Activated CD8-positive, alpha-beta memory T cell treated with anti-CD3 and anti-CD28 coated beads, Interleukin-2, amount 50 U/mL, for 24 hours (primary cell): ENCODE data around the gene FRMD4A.
"Not testable (repeated sequence)": the region's sequence is repeated elsewhere in the genome, so short reads cannot be mapped to it uniquely, and the experiment has no call there.

Experiments
- DNase-seq: peaks from one replicate; pipeline ENCODE4 v3.0.0-alpha.2; 2020; ENCODE audit errors: extremely low read depth

The FRMD4A gene

DNA sequence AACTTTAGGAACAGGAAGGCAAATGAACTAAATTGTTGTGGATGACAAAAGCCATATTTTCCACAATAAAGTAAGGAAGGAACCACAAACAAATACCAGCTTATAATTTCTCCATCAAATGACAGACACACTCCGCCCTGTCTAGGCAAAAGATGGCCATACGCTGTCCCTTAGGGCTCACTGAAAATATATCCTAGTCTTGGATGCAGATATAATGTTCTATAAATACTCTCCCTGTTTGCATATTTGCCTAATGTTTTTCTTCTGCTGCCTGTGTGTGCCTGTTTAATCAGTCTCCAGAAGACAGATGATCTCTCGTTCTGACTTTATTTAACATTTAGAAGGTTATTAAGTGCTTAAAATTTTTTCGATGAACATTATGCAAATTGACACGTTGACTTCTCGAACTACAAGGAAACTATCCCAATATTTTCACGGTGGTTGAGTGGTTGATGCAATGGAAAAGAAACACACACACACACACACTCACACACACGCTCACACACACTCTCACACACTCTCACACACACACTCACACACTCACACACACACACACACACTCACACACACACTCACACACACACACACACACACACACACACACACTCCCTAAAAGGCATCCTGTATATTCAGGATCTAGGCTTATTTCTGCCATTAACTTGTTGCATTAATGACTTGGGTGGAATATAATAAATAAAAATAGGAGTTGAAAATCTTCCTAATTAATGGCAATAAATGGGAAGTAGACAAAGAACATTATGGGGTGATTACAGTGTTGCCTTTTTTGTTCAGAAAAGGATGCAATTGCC, 446.9 kb downstream of the FRMD4A start:
- DNase-seq = no peak

DNA sequence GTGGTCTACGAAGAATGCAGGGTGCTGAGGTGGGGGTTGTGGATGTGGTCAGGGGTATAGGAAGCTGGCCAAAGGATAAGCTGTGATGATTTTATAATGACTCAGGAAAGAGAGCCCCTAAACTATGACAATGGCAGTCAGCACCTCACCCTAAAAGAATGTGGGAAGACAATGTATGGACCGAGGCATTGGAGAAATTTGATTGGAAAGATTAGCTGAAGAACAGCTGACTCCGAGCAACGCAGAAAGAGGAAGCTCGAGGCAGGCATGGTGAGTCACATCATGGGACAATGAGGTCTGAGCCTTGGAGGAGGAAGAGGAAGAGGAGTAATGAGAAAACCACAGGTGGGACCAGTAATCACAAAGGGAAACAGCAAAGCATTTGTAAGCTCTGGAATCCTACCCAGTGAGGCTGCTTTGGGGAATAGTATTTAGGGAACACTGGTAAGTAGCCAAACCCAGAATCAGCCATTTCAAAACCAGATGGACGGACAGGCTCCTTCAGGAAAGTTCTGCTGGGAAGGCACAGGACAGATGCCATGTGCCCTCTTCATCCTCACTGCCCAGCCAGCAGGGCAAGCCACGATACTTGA, 448.5 kb downstream of the FRMD4A start:
- DNase-seq = no peak

DNA sequence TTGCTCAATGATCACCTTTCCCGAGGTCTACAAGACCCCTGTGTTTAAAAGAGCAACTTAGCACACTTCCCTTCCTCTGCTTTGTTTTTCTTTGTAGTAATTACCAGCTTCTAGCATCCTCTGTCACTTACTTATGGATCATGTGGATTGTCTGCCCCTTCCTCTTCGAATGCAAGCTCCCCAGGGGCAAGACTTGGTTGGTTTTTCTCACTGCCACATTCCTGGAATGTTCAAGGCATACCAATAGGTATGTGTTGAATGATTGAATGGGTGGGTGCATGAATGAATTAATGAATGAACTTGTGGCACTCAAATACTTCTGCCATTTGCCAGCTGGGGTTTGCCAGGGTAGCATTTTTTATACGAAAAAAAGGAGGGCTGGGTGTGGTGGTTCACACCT, 450.0 kb downstream of the FRMD4A start:
- no peak for DNase-seq

DNA sequence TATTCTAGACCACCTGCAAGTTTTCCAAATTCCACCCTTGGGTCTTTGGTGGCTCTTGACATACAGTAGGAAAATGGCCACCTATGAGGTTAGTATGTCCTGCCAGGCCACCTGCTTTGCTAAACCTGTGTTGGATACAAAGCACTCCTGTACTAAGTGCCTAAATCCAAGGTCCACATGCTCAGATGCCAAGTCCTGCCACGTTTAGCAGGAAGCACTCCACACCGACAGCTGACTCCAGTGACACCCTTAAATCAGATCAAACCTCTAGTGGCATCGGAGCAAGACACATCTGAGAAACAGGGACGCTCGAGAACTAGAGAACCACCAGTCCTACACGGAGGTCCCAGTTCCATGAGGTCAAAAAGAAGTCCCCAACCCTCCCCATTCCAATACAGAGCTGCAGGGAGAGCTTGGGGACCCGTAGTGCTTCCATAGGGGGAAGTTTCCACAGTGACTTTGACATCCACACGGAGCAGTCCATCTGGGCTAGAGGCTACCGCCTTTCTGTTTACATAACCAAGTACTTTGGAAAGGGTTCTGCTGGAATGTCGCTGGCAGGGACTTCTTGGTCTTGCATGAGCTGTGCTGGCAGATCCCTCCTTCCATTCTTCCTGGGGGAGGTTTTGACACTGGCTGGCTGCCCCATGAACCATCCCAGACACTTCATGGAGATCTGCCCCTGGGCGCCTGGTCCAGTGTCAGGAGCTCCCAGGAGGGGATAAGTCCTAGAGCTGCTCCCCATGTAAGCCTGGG, 453.4 kb downstream of the FRMD4A start:
- no peak for DNase-seq

DNA sequence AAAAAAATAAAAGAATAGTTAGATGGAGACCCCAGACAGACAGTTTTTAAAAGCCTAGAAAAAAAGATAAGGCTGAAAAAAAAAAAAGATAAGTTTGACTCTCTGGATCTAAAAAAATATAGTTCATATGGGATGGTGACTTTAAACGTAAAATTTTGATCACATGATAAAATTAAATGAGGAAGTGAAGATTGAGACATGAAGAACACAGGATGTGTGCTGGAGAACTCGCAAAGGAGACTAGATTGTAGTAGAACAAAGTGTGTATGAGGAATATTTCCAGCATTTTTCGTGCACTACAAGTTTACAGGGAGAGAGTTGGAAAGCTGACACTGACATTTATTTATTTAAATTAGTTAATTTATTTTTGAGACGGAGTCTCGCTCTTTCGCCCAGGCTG, 457.5 kb downstream of the FRMD4A start:
- no peak for DNase-seq

DNA sequence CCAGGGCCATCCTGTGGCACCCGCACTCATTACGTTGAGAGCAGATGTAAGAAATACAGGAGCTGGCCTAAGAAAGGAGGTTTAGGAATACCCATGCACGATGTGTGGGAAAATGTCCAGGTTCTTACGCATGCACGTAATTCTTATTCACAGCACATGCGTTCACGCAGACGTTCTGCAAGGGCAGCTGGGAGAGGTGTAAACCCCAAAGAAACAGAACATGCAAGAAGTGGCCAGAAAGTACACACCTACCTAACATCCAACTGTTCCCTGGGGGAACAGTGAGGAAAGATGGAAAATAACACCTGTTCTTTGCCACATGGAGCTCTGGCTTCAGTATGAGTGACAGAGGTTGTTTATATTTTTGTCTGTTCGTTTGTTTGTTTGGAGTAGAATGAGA, 458.3 kb downstream of the FRMD4A start:
- no peak for DNase-seq

DNA sequence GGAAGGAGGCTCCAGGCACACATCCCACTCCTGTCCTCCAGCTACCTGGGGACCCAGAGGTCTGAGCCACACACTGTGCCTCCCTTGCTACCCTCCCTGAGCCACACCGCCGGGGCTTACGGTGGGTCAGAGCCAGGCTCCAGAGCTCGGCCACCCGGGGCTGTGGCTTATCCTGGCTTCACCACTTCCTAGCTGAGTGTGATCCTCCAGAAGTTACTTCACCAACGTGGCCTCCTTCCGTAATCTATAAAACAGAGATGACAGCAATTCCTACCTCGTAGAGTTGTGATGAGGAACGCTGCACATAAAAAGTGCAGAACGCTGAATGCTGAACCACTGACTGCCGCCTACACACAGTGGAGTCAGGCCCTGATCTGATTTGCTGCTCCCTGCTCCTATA, 458.9 kb downstream of the FRMD4A start:
- DNase-seq = no peak

DNA sequence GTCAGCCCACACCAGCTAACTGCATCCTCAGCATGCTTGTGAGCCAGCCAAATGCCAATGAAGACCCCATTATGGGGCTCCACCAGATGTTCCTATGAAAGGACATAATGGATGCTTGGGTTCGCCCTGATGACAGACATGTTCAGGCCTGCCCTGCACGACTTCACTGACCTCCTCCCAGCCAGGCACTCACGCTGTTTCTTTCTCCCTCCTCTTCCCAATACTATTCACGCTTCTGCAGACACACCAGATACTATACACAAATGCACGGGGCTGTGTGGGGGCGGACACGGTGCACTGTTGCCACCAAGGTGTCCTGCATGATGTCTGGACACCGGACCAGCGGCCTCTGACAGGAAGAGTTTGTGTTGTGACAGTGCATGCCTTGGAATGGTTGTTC, 459.7 kb downstream of the FRMD4A start:
- no peak for DNase-seq

DNA sequence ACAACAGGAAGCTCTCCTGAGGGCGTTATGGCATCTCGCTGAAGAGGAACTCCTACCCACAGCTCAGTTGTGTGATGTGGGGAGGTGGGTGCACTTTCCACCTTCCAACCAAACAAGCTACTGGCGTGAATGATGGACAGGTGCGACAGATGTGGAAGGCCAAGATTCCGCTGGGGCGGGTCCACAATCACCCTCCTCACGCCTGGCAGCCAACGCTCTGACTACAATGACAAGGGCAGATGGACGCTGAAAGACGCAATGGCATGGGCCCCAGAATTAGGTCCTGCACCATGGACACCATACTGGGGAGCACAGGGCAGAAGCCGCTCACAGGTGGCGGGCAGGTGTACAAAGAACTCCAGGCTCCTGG, 461.4 kb downstream of the FRMD4A start:
- no peak for DNase-seq

DNA sequence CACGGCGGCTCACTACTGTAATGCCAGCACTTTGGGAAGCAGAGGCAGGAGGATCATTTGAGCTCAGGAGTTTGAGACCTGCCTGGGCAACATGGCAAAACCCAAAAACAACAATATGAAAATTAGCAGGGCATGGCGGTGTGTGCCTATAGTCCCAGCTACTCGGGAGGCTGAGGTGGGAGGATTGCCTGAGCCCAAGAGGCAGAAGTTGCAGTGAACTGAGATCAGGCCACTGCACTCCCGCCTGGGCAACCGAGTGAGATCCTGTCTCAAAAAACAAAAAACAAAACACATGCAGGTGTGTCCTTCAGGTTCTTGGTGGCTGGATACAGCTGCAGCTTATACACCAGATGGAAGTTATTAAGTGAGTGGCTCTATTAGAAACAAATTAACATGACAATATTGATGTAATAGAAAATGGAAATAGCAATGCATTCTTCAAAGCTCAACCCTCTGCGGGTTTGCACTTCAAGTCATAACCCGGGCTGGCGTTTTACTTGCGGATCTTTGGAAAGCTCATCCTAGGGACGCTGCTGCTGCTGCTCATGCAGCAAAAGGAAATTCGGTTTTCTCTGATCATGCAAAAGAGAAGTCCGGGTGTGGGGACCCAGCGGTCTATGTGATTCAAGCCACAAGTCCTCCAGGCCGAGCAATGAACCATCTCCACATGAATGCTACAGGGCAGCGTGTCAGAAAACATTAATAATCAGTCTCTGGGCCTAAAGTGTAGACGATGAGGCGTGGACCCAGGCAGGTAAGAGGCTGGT, 462.0 kb downstream of the FRMD4A start:
- no peak for DNase-seq

DNA sequence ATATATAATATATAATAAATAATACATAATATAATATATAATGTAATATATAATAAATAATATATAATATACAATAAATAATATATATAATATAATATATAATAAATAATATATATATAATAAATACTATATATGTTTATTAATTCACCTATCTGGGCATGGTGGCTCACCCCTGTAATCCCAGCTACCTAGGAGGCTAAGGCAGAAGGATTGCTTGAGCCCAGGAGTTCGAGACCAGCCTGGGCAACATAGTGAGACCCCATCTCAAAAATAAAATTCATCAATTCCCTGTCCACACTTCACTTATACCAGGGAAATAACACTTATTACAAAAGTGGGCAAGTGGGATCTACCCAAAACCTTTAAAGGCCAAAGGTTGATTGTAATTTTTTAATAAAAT, 462.9 kb downstream of the FRMD4A start:
- DNase-seq = no peak

DNA sequence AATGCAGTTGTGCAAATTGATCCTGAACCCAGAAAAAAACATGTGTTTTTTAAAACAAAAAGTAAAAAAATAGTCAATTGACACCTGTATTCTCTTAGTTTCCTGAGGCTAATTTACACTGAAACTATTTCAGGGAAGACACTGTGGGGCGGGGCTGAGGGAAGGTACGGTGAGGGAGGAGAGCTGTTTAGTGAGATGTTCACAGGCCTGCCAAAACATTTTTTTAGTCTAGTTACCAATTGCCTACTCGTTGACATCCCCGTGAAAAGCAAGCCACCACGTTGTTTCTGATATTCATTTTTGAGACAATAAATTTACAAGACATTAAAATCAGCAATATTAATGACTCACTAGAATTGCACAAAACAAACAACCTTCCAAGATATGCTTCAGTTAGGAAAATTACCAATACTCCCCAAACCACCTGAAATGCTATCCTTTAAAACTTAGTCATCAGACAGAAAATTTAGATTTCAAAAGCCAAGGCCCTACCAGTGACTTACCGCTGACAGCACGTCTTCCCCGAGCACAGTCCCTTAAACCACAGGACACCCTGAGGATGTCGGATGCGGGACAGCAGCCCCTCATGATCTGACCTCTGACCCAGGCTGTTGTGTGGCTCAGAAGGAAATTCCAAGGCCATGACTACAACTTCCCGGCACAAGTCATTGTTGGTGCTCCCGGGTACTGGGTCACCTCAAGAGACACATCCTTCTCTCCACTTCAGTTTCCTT, 464.8 kb downstream of the FRMD4A start:
- DNase-seq = no peak

DNA sequence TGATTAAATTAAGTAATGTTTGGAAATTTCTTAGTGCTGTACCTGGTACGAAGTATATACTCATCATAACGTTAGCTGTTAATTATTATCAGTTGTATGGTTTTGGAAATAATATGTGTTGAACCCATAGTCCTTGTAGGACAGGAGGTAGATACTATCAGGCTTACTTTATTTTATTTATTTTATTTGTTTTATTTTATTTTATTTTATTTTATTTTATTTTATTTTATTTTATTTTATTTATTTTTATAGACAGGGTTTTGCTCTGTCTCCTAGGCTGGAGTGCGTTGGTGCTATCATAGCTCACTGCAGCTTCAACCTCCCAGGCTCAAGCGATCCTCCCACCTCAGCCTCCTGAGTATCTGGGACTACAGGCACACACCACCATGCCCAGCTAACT, 465.5 kb downstream of the FRMD4A start:
- not testable (repeated sequence) for DNase-seq

DNA sequence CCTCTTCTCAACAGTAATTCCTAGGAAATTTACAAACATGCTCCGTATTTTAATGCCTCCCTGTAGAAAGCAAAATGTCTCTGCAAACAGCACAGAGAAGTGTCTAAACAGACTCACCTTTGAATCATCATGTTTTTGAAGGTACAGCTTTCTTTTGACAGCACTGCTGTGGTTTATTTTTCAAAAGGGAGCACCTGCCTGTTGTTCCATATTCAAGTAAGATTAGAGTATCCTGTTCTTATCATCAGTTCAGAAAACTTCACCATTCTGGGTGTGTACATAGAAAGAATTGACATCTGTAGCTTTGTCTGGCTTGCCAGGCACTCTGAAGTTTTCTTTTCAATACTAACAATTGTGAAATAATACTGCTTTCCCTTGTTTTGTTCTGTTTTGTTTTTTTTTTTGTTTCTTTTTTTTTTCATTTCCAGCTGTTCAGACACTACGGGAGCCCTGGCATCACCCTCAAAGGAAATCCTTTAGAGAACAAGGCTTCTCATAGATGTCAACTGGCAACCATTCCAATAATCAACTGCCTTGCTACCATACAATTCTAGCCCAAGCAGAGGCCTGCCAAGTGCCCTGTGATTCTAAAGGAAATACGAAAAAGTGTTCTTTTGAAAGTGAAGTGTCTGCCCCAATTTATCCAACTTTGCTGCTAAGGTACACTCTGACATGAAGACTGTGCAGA, 468.0 kb downstream of the FRMD4A start:
- no peak for DNase-seq

DNA sequence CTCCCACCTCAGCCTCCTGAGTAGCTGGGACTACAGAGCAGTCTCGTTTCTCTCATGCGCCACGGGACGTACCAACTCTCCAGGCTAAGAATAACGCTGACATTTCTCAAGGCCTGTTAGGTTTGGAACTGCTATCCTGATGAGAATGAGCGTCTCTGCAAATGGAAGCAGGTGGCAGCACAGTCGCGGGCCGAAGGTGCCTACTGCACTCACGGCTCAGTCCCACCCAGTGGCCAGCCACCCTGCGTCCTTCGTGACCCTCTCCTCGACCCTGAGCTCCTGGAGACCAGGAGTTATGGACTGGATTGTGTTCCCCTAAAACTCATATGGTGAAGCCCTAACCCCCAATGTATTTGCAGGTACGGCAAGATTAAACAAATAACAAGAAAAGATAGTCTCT, 469.8 kb downstream of the FRMD4A start:
- DNase-seq = no peak

DNA sequence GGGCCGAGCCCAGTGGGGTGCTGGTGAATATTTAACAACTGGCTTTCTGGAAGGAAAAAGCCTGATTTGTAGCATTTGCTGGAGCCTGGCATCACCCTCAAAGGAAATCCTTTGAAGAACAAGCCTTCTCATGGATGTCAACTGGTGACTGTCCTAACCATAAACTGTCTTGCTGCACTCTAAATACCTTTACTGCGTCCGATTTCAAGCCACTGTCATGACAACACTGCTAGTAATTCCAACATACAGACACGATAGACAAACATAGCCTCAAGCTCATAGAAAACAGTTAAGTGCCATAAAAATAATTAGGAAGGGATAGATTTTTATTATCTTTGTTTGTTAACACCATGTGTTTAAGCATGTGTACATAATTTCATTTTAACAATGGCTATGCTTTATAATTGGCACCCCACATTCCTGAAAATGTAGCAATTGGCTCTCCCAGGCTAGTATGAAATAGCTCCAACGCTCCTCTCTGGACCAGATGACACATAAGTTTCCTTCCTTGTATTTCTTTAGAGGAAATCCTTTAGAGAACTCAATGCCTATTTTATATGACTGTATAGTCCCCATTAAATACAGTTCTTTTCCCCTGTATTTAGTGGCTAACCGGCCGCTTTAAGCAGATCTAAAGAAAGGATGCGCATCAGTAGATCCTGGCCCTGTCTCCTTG, 470.6 kb downstream of the FRMD4A start:
- no peak for DNase-seq

DNA sequence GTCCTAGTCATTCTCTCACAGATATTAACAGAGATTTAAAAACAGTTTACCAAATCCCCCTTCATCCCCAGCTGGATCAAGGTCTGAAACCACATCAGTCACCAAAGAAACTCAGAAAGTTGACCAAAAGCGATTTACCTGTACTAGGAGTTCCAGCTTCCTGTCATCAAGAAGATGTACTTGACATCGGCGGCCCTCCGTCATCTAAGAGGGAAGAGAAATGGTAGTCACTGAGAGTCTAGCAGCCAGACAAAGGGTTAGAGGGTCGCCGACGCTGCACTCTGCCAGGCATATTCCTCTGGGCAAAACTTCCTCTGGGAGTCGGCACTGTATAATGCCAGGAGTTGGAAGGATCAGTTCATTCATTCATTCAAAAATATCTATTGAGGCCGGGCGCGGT, 472.0 kb downstream of the FRMD4A start:
- no peak for DNase-seq

DNA sequence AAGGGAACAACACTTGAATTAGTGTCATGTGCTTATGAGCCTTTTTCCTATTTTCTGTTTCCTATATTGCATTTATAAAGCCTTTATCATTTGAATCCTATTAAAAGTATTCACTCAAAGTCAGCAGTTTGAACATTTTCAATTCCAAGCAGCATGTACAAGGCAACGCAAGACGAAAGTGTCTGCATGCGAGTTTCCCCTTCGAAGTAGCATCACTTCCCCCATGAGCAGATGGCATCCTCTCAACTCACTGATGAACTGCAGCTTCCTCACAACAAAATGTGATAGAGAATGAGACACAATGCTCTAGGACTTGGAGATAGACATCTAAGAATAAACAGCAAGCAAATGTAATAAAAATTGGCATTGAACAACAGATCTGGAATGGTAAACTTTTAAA, 473.3 kb downstream of the FRMD4A start:
- no peak for DNase-seq

DNA sequence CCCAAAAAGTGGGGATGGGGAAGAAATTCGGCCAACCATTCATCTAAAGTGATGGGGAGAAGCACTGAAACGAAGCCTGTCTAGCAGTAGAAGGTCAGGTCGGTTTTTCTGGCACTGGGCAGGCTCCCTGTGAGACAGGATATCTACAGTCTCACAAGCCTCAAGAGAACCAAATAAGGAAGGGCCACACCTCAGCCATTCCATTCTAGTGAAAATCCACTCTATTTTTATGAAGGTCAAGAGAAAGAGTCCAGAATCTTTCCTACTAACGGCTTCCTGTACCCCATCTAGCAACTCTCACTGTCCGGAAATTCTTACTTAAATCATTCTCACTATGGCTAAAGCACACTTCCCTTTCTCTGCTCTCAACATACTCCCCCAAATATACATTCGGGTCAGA, 476.9 kb downstream of the FRMD4A start:
- no peak for DNase-seq

DNA sequence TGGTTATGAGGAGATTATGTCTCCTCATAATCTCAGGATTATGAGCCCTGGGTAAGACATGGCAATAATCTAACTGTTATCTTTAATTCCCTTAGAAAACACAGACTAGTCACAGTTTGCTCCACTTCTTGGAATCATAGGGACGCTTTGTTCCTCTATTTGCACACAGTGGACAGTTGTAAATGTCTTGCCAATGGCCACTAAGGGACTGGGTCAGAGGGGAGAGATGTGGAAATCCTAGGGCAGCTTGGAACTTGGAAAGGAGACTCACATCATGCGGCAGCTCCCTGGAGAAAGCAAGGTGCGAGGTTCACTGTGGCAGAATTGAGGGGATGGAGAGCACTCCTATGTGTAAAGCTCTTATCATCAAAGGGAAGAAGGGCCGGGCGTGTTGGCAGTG, 477.9 kb downstream of the FRMD4A start:
- DNase-seq = no peak
